Adrenal gland (tissue), 12 donors: ENCODE measurements around the gene GPC4. TPM values are rescaled to one million over a fixed set of nuclear protein-coding genes. Genes with fewer than 3 reads are reported as not detected.
"Not testable (repeated sequence)": the region's sequence is repeated elsewhere in the genome, so short reads cannot be mapped to it uniquely, and the experiment has no call there.

Source experiments
- DNase-seq, 7 donors: peaks; one replicate each; pipeline ENCODE4 v3.0.0-alpha.2; 2019 to 2020
- H3K27ac ChIP-seq, 5 donors: fragments of 200-600 bp; sonication (generic) in 4 of 5; 1 replicate in 3 of 5; 2 replicates in 2 of 5; pipeline versions ENCODE4 v1.5.1 to v1.8.0; 2016 to 2020; ENCODE audit warnings: mild to moderate bottlenecking in 1 of 5
- H3K27me3 ChIP-seq: fragments of 200-600 bp; 2 replicates; pipeline ENCODE4 v1.8.0; 2021
- H3K36me3 ChIP-seq, 2 donors: fragments of 200-600 bp; replicated peaks in 1 of 2; 1 replicate in 1 of 2; 2 replicates in 1 of 2; pipeline versions ENCODE4 v1.5.1 to v1.8.0; 2018 to 2022
- H3K4me1 ChIP-seq, 2 donors: fragments of 200-600 bp; replicated peaks in 1 of 2; 1 replicate in 1 of 2; 2 replicates in 1 of 2; pipeline versions ENCODE4 v1.5.1 to v1.8.0; 2018 to 2021
- H3K4me3 ChIP-seq, 4 donors: fragments of 200-600 bp; sonication (generic) in 3 of 4; one replicate each; pipeline ENCODE4 v1.5.1; 2016 to 2018
- H3K9me3 ChIP-seq, 3 donors: fragments of 200-600 bp; sonication (generic) in 1 of 3; replicated peaks in 1 of 3; 1 replicate in 2 of 3; 2 replicates in 1 of 3; pipeline versions ENCODE4 v1.5.1 to v1.8.0; 2016 to 2021
- POLR2A ChIP-seq, 2 donors: fragments of 450-650 bp; IDR thresholded peaks; one replicate each; pipeline ENCODE4 v1.6.1; 2017; ENCODE audit warnings: antibody characterized with exemption in 2 of 2, mild to moderate bottlenecking in 2 of 2, moderate library complexity in 1 of 2
- WGBS, 4 donors: extraction: QIAGEN DNeasy Blood & Tissue Kit in 2 of 4; methylation state at CpG; one replicate each; pipeline versions ENCODE4 v1.1.5 to v1.1.7; 2013 to 2017; 5-methylcytosine and 5-hydroxymethylcytosine counted together
- intact Hi-C, 2 donors: fragments of 100-400 bp; cut with DNase I; formaldehyde crosslinking; loops; one replicate each; pipeline versions ENCODE4 v1.14.1 to v1.15.0; 2022 to 2023
- polyA plus RNA-seq, 3 donors: library from polyadenylated mRNA; stranded (reverse); fragments of 200-250 nt in 2 of 3; fragments of 350-450 nt in 1 of 3; fragmentation: Illumina TruSeq in 1 of 3; extraction: RNeasy Lipid Tissue Mini Kit (QIAGEN cat#74804) in 1 of 3; gene quantifications; one replicate each; pipeline ENCODE4 v1.2.3, GENCODE V29; 2013 to 2014
- total RNA-seq, 9 donors: library from RNA; depleted of rRNA in 4 of 9; stranded (reverse); fragments of >200 nt in 4 of 9; fragments of 120-200 nt in 1 of 9; fragmentation: NEBNext Ultra II Directional in 1 of 9; extraction: Animal tissue kit (Norgen Biotek cat#: 25700) in 1 of 9; gene quantifications; one replicate each; pipeline versions ENCODE4 v1.1.0 to v1.2.4, GENCODE V29; 2013 to 2023
- TF ChIP-seq, protein P1 (sequence below), 6 experiments: fragments of 450-650 bp in 4 of 6; fragments of 200-600 bp in 2 of 6; sonication (generic) in 1 of 6; IDR thresholded peaks; 1 replicate in 5 of 6; 2 replicates in 1 of 6; pipeline versions ENCODE4 v1.5.1 to v1.8.0; 2016 to 2021; ENCODE audit warnings: antibody characterized with exemption in 6 of 6, mild to moderate bottlenecking in 2 of 6, moderate library complexity in 1 of 6
- donor health status: healthy with polysubstance abuse.
- donor health status: Bipolar disorder and iron deficiency.
- donor health status: DM: yes; HTN: yes; CAD: no.
- donor health status: DM: no; HTN: no; CAD: no.
- donor health status: DM: no; HTN: no; CAD: no.
- donor health status: DM: yes; HTN: yes; CAD: no.

Gene GPC4
- total and polyA plus RNA-seq, 12 donors: 3.2 to 26.8 (median 15.7) TPM

DNA sequence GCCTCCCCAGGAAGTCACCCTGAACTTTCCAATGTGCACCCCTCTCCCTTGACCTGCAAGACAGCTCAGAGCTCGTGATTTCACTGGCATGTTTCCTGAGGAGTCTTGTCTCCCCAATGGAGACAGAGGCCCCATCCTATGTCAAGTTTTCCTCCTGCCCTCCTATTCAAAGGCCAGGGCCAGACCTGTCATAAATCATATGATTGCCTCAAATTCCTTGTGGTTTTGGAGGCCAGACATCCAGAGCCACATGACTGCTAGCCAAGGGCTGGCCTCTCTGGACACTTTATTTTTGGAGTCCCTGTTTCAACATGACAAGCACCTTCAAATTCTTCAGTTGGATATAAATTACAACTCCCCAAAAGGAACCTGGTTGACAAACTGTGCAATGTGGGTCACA, 121.2 kb downstream of the GPC4 start:
- intact Hi-C loops: no loop called here
- H3K9me3 ChIP-seq: no peaks in the 10 kb centered on the region
- 0 to 31% (median 27%) methylated on average over 1 of the region's 1 CpG for WGBS, 4 donors

DNA sequence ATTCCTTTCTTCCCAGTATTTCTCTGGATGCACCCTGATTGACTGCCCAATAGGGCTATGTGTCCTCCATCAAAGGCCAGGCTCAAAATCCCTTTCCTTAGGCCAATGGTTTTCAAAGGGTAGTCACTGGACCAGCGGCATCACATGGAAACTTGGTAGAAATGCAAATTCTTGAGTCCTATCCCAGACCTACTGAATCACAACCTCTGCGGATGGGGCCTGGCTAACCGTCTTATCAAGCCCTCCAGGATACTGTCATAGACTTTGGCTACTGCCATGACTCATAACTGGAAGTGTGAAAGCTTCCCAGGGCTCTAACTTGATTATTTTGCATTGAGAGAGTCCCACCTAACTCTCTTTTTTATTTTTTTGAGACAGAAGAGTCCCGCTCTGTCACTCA, 125.2 kb downstream of the GPC4 start:
- H3K4me3 ChIP-seq: no peak overlapping the region
- H3K9me3 ChIP-seq: no peaks in the 10 kb centered on the region
- H3K36me3 ChIP-seq: no peaks in the 10 kb centered on the region
- DNase-seq: no peak
- WGBS, 4 donors: 80 to 90% (median 86%) methylated on average over 4 of the region's 4 CpGs; no CpG with 5 or more reads in 1 of the 4 donors
- H3K27ac ChIP-seq: no peak overlapping the region
- no peaks in the 10 kb centered on the region for H3K4me1 ChIP-seq
- H3K27me3 ChIP-seq: no peaks in the 10 kb centered on the region
- intact Hi-C loops: no loop called here
- TF ChIP-seq, protein P1, sequence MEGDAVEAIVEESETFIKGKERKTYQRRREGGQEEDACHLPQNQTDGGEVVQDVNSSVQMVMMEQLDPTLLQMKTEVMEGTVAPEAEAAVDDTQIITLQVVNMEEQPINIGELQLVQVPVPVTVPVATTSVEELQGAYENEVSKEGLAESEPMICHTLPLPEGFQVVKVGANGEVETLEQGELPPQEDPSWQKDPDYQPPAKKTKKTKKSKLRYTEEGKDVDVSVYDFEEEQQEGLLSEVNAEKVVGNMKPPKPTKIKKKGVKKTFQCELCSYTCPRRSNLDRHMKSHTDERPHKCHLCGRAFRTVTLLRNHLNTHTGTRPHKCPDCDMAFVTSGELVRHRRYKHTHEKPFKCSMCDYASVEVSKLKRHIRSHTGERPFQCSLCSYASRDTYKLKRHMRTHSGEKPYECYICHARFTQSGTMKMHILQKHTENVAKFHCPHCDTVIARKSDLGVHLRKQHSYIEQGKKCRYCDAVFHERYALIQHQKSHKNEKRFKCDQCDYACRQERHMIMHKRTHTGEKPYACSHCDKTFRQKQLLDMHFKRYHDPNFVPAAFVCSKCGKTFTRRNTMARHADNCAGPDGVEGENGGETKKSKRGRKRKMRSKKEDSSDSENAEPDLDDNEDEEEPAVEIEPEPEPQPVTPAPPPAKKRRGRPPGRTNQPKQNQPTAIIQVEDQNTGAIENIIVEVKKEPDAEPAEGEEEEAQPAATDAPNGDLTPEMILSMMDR (IDR thresholded peaks at IDR 0.05): no peak
- TF ChIP-seq POLR2A (IDR thresholded peaks at IDR 0.05): no peak

More for the DNA sequence above, 121.2 kb downstream of the GPC4 start:
- no peaks in the 10 kb centered on the region for H3K27me3 ChIP-seq
- TF ChIP-seq, protein P1 (IDR thresholded peaks at IDR 0.05): no peak
- TF ChIP-seq POLR2A (IDR thresholded peaks at IDR 0.05): no peak
- H3K36me3 ChIP-seq: no peaks in the 10 kb centered on the region
- no peaks in the 10 kb centered on the region for H3K4me1 ChIP-seq
- peak in 2 of 7 donors; percentile 19 to 27 for DNase-seq
- H3K4me3 ChIP-seq: no peak overlapping the region
- no peak overlapping the region for H3K27ac ChIP-seq

DNA sequence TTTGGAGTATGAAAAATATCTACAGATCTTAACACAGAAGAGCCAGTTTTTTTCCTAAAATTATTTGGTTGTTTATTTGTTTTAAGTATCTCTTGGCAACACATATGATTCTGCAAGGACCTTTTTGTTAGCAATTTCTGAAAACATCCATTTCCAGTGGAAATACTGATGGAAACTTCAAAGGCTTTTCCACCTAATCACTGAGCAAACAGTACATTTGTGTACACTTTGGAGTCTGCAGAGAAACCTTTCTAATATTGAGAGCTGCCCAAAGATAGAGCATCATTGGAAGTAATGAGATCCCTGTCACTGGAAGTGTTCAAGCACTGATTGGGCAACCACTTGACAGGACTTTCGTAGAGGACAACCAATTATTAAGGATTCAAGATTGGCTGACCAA, 127.4 kb downstream of the GPC4 start:
- 67 to 88% (median 72%) methylated on average over 1 of the region's 1 CpG for WGBS, 4 donors
- Histone ChIP-seq H3K4me1 (no peaks in the 10 kb centered on the region), H3K27me3 (no peaks in the 10 kb centered on the region), H3K36me3 (no peaks in the 10 kb centered on the region), H3K9me3 (no peaks in the 10 kb centered on the region), H3K27ac (no peak overlapping the region), H3K4me3 (no peak overlapping the region)
- intact Hi-C loops: no loop called here
- no peak for DNase-seq
- TF ChIP-seq, protein P1 (IDR thresholded peaks at IDR 0.05): no peak
- no peak for TF ChIP-seq POLR2A (IDR thresholded peaks at IDR 0.05)

DNA sequence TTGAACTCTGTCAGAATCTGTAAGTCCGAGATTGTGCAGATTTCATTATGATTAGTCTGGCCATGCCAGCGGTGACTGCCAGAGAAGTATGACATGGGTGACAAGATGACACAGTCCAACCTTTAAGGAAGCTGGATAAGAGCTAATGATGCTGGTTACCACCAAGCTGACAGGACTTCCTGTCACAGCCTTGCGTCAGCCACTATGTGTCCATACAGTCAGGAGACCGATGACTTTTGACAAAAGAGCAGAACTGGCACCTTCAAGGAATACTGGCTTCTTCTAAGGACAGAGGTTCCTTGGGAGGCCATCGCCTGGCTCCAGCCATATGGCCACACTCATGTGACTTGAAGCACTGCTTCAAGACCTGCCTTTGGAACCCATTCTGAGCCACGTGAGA, 129.9 kb downstream of the GPC4 start:
- no peaks in the 10 kb centered on the region for H3K9me3 ChIP-seq
- no peaks in the 10 kb centered on the region for H3K4me1 ChIP-seq
- H3K4me3 ChIP-seq: no peak overlapping the region
- WGBS, 4 donors: 75 to 86% (median 79%) methylated on average over 4 to 6 of the region's 6 CpGs
- intact Hi-C loops: no loop called here
- TF ChIP-seq POLR2A (IDR thresholded peaks at IDR 0.05): no peak
- TF ChIP-seq, protein P1 (IDR thresholded peaks at IDR 0.05): no peak
- no peak for DNase-seq
- no peaks in the 10 kb centered on the region for H3K36me3 ChIP-seq
- no peak overlapping the region for H3K27ac ChIP-seq
- H3K27me3 ChIP-seq: no peaks in the 10 kb centered on the region

DNA sequence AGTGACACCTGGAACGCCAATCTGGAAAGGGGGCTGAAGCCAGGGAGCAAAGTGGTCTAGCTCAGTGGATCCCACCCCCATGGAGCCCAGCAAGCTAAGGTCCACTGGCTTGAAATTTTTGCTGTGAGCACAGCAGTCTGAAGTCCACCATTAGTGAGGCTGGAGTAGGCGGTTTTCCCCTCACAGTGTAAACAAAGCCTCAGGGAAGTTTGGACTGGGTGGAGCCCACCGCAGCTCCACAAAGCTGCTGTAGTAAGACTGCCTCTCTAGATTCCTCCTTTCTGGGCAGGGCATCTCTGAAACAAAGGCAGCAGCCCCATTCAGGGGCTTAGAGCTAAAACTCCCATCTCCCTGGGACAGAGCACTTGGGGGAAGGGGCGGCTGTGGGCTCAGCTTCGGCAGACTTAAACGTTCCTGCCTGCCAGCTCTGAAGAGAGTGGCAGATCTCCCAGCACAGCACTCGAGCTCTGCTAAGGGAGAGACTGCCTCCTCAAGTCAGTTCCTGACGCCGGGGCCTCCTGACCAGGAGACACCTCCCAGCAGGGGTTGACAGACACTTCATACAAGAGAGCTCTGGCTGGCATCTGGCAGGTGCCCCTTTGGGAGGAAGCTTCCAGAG, 136.1 kb downstream of the GPC4 start:
- H3K4me1 ChIP-seq, H3K36me3 ChIP-seq, H3K9me3 ChIP-seq, DNase-seq, H3K27ac ChIP-seq, H3K27me3 ChIP-seq, H3K4me3 ChIP-seq, intact Hi-C loops: not testable (repeated sequence)
- WGBS, 4 donors: 69 to 100% (median 81%) methylated on average over 2 to 9 of the region's 9 CpGs
